GM18511 (cell line): ENCODE results near the gene TNFRSF25.

Source experiments
- ATAC-seq: cut with Tn5 transposase; IDR thresholded peaks from one replicate; pipeline ENCODE4 v1.9.1; 2021; ENCODE audit warnings: mild to moderate bottlenecking, moderate library complexity; ENCODE audit not compliant: unreplicated experiment

The TNFRSF25 gene

DNA sequence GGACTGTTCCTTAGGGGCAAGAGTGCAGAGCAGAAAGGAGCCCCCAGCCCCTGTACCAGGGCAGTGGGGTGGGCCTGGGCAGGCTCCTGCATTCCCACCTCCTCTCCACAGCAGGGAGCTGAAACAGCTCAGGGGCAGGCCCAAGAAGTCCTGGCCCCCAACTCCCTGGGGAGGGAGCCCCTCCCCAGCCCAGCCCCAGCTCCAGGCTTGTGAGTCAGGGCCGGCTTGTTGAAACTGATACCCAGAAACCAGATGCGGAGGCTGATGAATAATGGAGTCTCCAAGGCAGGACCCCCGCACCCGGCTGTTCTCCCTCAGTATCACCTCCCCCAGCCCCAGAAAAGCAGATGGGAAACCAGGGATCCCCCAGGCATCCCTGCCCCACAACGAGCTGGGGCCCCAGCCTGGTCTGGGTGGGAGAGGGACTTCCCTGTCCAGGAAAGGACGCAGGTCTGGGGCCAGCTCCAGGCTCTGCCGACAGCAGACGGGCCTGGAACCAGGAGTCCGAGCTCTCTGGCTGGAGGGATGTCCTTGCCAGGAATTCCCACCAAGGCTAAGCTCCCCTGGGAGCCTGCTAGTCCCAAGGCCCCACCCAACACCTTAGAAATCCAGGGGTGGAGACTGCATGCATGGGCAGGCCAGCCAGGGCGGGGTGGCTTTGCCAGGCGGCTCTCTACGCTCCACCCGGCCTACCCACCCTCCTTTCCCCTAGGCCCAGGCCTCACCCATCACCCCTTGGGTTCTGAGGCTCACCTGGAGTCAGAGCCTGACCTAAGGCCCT, 22.8 kb upstream of the TNFRSF25 start:
- no peak for ATAC-seq

- no peak for ATAC-seq
Measured at GRCh38 chr1:6487804-6488484, 22.0 kb upstream of the TNFRSF25 start.

DNA sequence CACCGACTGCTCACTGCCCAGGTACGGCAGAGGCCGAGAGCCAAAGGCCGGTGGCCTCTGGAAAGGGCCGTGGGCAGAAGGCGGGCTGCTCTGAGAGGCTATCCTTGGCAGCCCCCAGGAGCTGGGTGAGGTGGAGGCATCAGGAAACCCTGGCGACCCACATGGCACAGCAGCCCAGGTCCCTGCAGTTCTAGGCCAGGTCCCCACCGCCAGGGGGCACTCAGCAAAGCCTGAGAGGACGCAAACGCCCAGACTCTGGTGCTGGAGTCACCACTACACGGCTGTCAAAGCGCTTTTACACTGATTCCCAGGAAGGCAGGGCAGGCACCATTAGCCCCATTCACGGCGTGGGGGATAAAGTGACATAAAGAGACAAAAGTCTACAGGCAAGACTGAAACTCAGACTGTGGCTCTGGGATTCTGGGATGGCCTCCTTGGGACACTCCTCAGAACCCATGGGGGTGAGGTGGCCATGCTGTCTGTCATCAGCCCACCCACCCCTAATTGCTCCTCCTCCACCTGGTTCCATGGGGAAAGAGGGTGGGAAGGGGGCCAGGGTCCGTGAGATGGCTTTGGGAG, 20.5 kb upstream of the TNFRSF25 start:
- peak; percentile 45 for ATAC-seq

DNA sequence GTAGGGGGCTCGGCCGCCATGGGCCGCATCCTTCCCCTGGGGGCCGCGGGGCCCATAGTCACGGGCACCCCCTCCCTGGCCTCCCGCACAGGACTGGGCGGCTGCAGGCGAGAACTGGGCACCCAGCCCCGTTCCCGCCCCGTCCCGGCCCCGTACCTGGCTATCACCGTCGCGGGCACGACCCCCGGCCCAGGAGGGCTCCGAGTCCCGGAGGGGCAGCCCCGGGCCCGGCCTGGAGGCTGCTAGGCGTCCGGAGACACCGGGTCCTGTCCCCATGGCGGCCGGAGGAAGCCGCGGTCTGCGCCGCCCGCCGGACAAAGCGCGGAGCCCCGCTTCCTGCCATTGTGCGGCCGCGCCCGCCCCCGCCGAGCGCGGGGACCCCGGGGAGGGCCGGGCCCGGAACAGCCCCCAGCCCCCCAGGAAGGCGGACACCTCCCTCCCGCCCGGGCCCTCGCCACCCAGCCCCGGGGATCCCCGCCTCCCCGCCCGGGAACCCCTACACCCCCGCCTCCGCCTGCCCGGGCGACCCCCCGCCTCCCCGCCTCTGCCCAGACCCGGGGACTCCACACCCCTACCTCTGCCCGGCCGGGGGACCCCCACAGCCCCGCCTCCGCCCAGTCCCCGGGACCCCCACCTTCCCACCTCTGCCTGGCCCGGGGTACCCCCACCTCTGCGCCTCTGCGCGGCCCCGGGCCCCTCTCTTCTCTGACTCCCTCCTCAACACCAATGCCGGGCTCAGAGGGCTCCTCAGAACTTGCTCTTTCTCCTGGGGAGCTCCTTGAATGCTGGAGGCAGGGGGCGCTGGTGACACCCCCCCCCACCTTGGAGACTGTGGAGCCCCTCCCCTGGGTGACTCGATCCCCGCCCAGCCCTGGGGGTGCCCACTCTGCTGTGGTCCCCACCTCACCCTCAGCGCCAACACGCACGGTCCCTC, 19.5 kb upstream of the TNFRSF25 start:
- no peak for ATAC-seq

- no peak for ATAC-seq
Measured at GRCh38 chr1:6484826-6485167, 18.8 kb upstream of the TNFRSF25 start.

GRCh38 chr1:6483761-6484117, 17.8 kb upstream of the TNFRSF25 start:
- ATAC-seq: no peak

DNA sequence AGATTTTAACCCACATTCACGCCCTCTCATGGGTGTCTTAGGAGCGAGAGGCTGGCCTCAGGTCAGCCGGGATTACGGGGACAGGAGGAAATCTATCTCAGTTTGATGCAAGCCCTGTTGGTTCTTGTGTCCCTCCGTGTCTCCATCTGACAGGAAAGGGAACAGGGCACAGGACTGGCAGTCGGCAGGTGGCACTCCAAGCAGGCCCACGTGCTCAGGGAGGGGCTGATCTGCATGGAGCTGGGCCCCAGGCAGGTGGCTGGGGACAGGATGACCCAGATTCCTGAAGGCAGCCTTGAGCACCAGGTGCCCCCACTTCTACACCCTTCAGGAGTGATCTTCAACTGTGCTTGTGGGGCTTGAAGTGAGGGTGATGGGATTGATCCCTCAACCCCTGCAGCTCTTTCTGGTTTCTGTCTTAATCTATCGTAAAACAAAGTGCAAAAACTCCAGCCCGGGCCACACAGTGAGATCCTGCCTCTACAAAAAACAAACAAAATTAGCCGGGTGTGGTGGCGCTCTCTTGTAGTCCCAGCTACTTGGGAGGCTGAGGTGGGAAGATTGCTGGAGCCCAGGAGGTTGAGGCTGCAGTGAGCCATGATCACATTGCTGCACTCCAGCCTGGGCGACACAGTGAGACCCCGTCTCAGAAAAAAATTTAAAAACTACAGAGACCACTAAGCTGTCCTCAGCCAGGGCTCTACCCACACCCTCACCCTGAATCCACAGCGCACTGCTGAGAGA, 17.2 kb upstream of the TNFRSF25 start:
- ATAC-seq: no peak

GRCh38 chr1:6481820-6482219, 15.8 kb upstream of the TNFRSF25 start:
- no peak for ATAC-seq

DNA sequence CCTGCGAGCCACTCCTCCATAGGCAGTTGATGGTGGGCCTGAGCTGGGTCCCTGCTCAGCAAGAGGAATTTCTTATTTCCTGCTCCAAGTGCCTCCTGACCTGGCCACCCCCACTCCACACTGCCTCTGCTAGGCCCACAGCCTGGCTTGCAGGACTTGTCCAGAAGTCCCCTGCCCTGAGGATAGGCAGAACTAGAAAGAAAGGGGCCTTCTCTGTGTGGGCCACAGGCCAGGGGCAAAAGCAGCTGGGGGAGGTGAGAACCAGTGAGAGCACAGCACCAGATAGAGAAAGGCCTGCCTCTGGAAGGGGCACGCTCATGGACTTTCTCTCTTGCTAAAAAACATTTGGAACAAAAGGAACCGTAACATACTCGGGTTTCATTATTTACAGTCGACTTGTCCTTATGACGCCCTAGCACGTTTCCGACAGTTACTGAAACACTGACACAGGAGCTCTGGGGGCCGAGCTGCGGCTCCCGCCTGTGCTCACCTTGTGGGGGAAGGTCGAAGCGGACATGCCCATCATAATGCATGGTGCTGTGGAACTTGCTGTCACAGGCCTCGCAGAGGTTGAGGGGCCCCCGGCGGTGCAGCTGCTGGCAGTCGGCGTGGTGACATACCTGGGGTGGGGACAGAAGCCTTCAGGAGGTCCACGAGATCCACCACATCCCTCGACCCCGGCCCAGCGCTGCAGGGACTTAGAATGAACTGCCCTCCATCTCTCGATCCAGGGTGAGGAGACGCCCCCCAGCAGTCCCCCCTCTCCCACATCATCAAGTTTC, 11.3 kb upstream of the TNFRSF25 start:
- no peak for ATAC-seq

DNA sequence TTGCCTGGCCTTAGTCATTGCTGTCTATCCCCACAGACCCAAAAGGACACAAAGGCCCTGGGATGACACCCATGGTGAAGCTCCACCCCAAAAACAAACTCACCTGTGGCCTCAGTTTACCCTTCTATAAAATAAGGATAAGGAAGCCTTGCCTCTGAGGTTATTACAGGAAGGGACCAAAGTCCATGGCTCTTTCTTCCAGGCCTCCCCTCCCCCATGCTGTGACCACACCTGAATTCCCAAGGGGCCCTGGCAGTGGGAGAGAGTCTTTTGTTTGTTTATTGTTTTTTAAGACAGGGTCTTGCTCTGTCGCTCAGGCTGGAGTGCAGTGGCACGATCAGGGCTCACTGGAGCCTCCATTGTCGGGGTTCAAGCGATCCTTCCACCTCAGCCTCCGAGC, 10.5 kb upstream of the TNFRSF25 start:
- ATAC-seq: no peak

GRCh38 chr1:6475381-6476133, 9.6 kb upstream of the TNFRSF25 start:
- ATAC-seq: no peak

DNA sequence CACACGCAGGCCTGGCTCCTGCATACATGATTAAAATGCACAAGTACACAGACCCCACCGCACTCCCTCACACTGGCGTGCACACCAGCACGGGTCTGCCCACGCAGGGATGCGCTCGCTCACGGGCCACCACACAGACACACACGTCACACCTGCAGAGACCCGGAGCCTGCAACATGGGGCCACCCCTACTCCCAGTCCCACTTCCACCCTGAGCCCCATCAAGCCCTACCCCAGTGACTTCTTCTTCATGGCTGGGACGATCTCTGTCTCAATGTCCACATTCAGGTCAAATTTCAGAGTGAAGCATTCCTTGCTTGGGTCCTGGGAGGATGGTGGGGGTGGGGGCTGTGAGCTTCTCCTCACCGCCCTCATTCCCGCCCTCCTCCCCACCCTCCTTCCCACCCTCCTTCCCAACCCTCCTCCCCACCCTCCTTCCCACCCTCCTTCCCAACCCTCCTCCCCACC, 8.9 kb upstream of the TNFRSF25 start:
- no peak for ATAC-seq

- no peak for ATAC-seq
Measured at GRCh38 chr1:6473974-6474814, 8.2 kb upstream of the TNFRSF25 start.

DNA sequence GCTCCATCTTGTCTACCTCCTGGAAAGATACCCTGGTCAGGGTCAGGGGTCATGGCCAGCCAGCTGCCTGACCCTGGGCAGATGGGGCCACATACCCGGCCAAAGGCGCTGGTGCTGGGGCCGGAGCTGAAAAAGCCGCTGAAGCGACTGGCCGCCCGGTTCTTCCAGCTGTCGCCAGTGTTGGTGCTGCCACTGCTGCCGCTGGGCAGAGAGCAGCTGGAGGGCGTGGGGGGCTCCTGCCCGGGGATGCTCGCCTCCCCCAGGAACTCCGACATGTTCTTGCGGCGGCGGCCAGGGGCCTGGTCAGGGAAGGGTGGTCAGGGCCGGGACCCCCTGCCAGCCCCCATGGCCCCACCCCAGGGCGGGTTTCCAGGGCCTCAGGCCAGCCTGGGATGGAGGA, 7.2 kb upstream of the TNFRSF25 start:
- no peak for ATAC-seq

DNA sequence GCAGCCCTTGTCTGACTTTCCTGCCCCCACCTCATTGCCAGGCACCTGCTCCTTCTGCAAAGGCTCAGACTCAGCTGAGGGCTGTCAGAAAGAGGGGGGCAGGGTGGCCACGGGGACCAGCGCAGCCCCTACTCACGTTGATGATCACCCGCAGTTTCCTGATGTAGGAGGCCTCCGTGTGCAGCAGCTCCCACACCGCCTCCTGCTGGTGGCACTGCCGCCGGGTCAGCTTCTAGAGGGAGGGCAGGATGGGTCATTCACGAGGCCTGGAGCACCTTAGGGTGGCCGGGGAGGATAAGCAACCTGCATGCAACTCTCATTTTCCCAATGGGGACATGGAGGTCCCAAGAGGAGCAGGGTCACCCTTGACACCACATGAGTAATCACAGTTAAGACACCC, 6.4 kb upstream of the TNFRSF25 start:
- ATAC-seq: no peak

- no peak for ATAC-seq
Measured at GRCh38 chr1:6471970-6472368, 6.0 kb upstream of the TNFRSF25 start.

- no peak for ATAC-seq
Measured at GRCh38 chr1:6471086-6471969, 5.4 kb upstream of the TNFRSF25 start.
